Fibroblast of lung (primary cell): ENCODE data around the gene FNDC3B. TPM values are rescaled to one million over a fixed set of nuclear protein-coding genes. Genes with fewer than 3 reads are reported as not detected.

Source experiments
- DNase-seq, 2 donors: peaks; one replicate each; pipeline versions ENCODE4 v3.0.0 to v3.0.0-alpha.2; 2010; ENCODE audit warnings: low read depth in 2 of 2
- H2AFZ ChIP-seq: 2 replicates; pipeline ENCODE4 v1.5.1; 2012; ENCODE audit warnings: low read length, control low read depth, inconsistent platforms
- H3K27ac ChIP-seq: 2 replicates; pipeline ENCODE4 v1.5.1; 2011; ENCODE audit warnings: low read length, control low read depth; ENCODE audit not compliant: insufficient read depth
- H3K27me3 ChIP-seq: 2 replicates; pipeline ENCODE4 v1.5.1; 2011; ENCODE audit warnings: mild to moderate bottlenecking, low read length; ENCODE audit not compliant: control insufficient read depth, insufficient read depth
- H3K36me3 ChIP-seq: 2 replicates; pipeline ENCODE4 v1.5.1; 2011; ENCODE audit warnings: low read length; ENCODE audit not compliant: control insufficient read depth, insufficient read depth
- H3K4me1 ChIP-seq: 2 replicates; pipeline ENCODE4 v1.5.1; 2011; ENCODE audit warnings: low read length; ENCODE audit not compliant: control insufficient read depth, insufficient read depth; ENCODE audit errors: extremely low read depth
- H3K4me2 ChIP-seq: 2 replicates; pipeline ENCODE4 v1.5.1; 2011; ENCODE audit warnings: low read length, control low read depth; ENCODE audit not compliant: insufficient read depth; ENCODE audit errors: extremely low read depth
- H3K4me3 ChIP-seq, 4 experiments: fragments of 200-600 bp in 1 of 4; sonication (generic) in 1 of 4; replicated peaks in 1 of 4; 2 replicates each; pipeline ENCODE4 v1.5.1; 2011 to 2016; ENCODE audit warnings: low read length in 4 of 4, low read depth in 3 of 4, mild to moderate bottlenecking in 3 of 4, control low read depth in 2 of 4, inconsistent platforms in 1 of 4, mixed read lengths in 1 of 4; ENCODE audit not compliant: insufficient read depth in 1 of 4; ENCODE audit errors: control extremely low read depth in 1 of 4
- H3K79me2 ChIP-seq: 2 replicates; pipeline ENCODE4 v1.5.1; 2012; ENCODE audit warnings: mild to moderate bottlenecking, low read length, inconsistent platforms; ENCODE audit not compliant: control insufficient read depth, insufficient read depth
- H3K9ac ChIP-seq: 2 replicates; pipeline ENCODE4 v1.5.1; 2011; ENCODE audit warnings: mild to moderate bottlenecking, low read length, control low read depth; ENCODE audit not compliant: insufficient read depth
- H3K9me3 ChIP-seq: 2 replicates; pipeline ENCODE4 v1.5.1; 2012; ENCODE audit warnings: low read depth, low read length; ENCODE audit not compliant: control insufficient read depth, insufficient read depth
- H4K20me1 ChIP-seq: 2 replicates; pipeline ENCODE4 v1.5.1; 2011; ENCODE audit warnings: low read length; ENCODE audit not compliant: control insufficient read depth, insufficient read depth; ENCODE audit errors: extremely low read depth
- EZH2 ChIP-seq: IDR thresholded peaks from 2 replicates; pipeline ENCODE4 v1.5.1; 2012; ENCODE audit warnings: low read length, control low read depth, mild to moderate bottlenecking; ENCODE audit errors: missing control alignments
- polyA plus RNA-seq, 2 donors: library from polyadenylated mRNA; depleted of rRNA in 1 of 2; stranded (reverse) in 1 of 2; unstranded in 1 of 2; fragments of >200 nt; gene quantifications; 2 replicates each; pipeline ENCODE4 v1.2.1, GENCODE V29; 2011 to 2012; ENCODE audit warnings: missing spikeins in 1 of 2
- total RNA-seq: library from RNA; depleted of rRNA; stranded (reverse); fragments of >200 nt; gene quantifications from 2 replicates; pipeline ENCODE4 v1.2.1, GENCODE V29; 2014
- TF ChIP-seq, protein P1 (sequence below), 2 donors: IDR thresholded peaks in 1 of 2; conservative IDR thresholded peaks in 1 of 2; 1 replicate in 1 of 2; 2 replicates in 1 of 2; pipeline ENCODE4 v1.5.1; 2011 to 2012; ENCODE audit warnings: low read length in 2 of 2, control low read depth in 1 of 2, inconsistent platforms in 1 of 2, low read depth in 1 of 2, mild to moderate bottlenecking in 1 of 2

The FNDC3B gene
- total and polyA plus RNA-seq, 2 donors (not counting 1 experiment from before 2014, with no cell fraction given): 26.1 to 76.8 TPM

DNA sequence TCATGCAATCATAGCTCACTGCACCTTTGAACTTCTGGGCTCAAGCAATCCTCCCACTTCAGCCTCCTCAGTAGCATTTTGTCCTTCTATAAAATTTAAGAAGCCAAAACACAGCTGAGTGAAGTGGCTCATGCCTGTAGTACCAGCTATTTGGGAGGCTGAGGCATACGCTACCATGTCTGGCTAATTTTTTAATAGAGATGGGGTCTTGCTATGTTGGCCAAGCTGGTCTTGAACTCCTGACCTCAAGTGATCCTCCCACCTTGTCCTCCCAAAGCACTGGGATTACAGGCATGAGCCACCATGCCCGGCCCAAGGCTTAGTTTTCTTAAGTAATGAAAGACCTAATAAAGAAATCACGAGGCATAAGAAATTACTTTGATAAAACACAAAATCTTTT lies 14.7 kb upstream of the FNDC3B start:
- H3K9me3 ChIP-seq: no peaks in the 10 kb centered on the region
- H3K79me2 ChIP-seq: no peaks in the 10 kb centered on the region
- DNase-seq: no peak
- no peak overlapping the region for H3K9ac ChIP-seq
- TF ChIP-seq, protein P1, sequence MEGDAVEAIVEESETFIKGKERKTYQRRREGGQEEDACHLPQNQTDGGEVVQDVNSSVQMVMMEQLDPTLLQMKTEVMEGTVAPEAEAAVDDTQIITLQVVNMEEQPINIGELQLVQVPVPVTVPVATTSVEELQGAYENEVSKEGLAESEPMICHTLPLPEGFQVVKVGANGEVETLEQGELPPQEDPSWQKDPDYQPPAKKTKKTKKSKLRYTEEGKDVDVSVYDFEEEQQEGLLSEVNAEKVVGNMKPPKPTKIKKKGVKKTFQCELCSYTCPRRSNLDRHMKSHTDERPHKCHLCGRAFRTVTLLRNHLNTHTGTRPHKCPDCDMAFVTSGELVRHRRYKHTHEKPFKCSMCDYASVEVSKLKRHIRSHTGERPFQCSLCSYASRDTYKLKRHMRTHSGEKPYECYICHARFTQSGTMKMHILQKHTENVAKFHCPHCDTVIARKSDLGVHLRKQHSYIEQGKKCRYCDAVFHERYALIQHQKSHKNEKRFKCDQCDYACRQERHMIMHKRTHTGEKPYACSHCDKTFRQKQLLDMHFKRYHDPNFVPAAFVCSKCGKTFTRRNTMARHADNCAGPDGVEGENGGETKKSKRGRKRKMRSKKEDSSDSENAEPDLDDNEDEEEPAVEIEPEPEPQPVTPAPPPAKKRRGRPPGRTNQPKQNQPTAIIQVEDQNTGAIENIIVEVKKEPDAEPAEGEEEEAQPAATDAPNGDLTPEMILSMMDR (conservative IDR thresholded peaks at IDR 0.05 in 1 of 2, IDR thresholded peaks at IDR 0.05 in 1 of 2; ENCODE audit: low read depth in 1 of 2, low read length in 2 of 2): no peak
- no peak for TF ChIP-seq EZH2
- no peak overlapping the region for H3K27ac ChIP-seq
- H3K4me2 ChIP-seq: no peak overlapping the region
- no peaks in the 10 kb centered on the region for H3K4me1 ChIP-seq
- no peaks in the 10 kb centered on the region for H3K36me3 ChIP-seq
- H4K20me1 ChIP-seq: no peaks in the 10 kb centered on the region
- H3K27me3 ChIP-seq: no peaks in the 10 kb centered on the region
- no peak overlapping the region for H3K4me3 ChIP-seq
- no peak overlapping the region for H2AFZ ChIP-seq

DNA sequence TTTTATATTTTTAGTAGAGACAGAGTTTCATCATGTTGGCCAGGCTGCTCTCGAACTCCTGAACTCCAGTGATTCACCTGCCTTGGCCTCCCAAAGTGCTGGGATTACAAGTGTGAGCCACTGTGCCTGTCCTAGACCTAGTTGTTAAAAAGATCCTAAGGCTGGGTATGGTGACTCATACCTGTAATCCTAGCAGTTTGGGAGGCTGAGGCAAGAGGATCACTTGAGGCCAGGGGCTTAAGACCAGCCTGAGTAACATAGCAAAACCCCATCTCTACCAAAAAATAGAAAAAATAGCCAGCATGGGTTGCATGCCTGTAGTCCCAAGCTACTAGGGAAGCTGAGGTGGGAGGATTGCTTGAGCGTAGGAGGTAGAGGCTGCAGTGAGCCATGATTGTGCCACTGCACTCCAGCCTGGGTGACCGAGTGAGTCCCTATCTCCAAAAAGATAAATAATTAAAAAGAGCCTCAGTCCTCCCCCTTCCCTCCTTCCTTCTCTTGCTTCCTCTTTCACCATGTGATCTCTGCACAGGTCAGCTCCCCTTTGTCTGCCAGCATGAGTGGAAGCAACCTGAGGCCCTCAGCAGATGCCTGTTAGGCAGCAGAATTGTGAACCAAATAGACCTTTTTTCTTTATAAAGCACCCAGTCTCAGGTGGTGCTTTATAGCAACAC lies 9.8 kb upstream of the FNDC3B start:
- no peak overlapping the region for H3K4me2 ChIP-seq
- no peaks in the 10 kb centered on the region for H3K79me2 ChIP-seq
- H3K9ac ChIP-seq: no peak overlapping the region
- no peak for DNase-seq
- no peaks in the 10 kb centered on the region for H3K36me3 ChIP-seq
- no peak overlapping the region for H3K27ac ChIP-seq
- H2AFZ ChIP-seq: no peak overlapping the region
- no peaks in the 10 kb centered on the region for H3K27me3 ChIP-seq
- TF ChIP-seq EZH2: no peak
- TF ChIP-seq, protein P1 (conservative IDR thresholded peaks at IDR 0.05 in 1 of 2, IDR thresholded peaks at IDR 0.05 in 1 of 2; ENCODE audit: low read depth in 1 of 2, low read length in 2 of 2): no peak
- no peaks in the 10 kb centered on the region for H3K9me3 ChIP-seq
- no peaks in the 10 kb centered on the region for H4K20me1 ChIP-seq
- H3K4me3 ChIP-seq: no peak overlapping the region
- no peaks in the 10 kb centered on the region for H3K4me1 ChIP-seq

DNA sequence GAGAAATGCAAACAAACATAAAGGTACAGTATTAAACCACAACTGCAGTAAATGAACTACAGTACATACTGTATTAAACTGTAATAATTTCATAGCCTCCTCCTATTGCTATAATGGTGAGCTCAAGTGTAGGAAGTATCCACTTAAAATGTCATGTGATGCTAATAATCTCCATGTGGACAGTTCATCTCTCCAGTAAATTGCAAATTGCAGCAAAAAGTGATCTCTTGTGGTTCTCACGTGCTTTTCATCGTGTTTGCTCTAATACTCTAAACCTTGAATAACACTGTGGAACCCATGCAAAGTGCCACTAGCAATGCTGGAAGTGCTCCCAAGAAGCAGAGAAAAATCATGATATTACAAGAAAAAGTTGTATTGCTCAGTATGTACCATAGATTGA lies 9.2 kb upstream of the FNDC3B start:
- no peak overlapping the region for H3K4me2 ChIP-seq
- no peaks in the 10 kb centered on the region for H3K9me3 ChIP-seq
- no peak overlapping the region for H3K4me3 ChIP-seq
- H3K27ac ChIP-seq: no peak overlapping the region
- no peaks in the 10 kb centered on the region for H3K27me3 ChIP-seq
- H3K79me2 ChIP-seq: no peaks in the 10 kb centered on the region
- H3K9ac ChIP-seq: no peak overlapping the region
- no peaks in the 10 kb centered on the region for H3K4me1 ChIP-seq
- H4K20me1 ChIP-seq: no peaks in the 10 kb centered on the region
- no peaks in the 10 kb centered on the region for H3K36me3 ChIP-seq
- DNase-seq: no peak
- TF ChIP-seq EZH2: no peak
- TF ChIP-seq, protein P1 (conservative IDR thresholded peaks at IDR 0.05 in 1 of 2, IDR thresholded peaks at IDR 0.05 in 1 of 2; ENCODE audit: low read depth in 1 of 2, low read length in 2 of 2): no peak
- H2AFZ ChIP-seq: no peak overlapping the region
